GM12878 (cell line): ENCODE measurements around the gene SLC6A2. TPM values are rescaled to one million over a fixed set of nuclear protein-coding genes. Genes with fewer than 3 reads are reported as not detected.

ENCODE experiments used
- ATAC-seq: fragments of 200-7000 bp; cut with Tn5 transposase; 3 replicates; pipeline ENCODE4 v1.9.1; 2020; ENCODE audit warnings: mild to moderate bottlenecking, moderate library complexity
- BruUV-seq: library from RNA; stranded (reverse); fragments of 400-500 nt; replicated peaks from 2 replicates; lab custom pipeline; 2021; lab: Mats Ljungman, UMichigan
- CTCF ChIA-PET: fragments of 300-600 bp; sonication (Branson Sonifier 250); formaldehyde crosslinking; extraction: SDS; loops from one replicate; lab custom pipeline; 2021; ENCODE audit warnings: inconsistent platforms; lab: Yijun Ruan, JAX
- POLR2A ChIA-PET: fragments of 350-600 bp; formaldehyde crosslinking; extraction: SDS; loops from one replicate; lab custom pipeline; 2021; ENCODE audit warnings: inconsistent platforms; lab: Charles Lee
- RAD21 ChIA-PET: fragments of 300-600 bp; sonication (Branson Sonifier 250); formaldehyde crosslinking; loops from one replicate; lab custom pipeline; 2023; ENCODE audit warnings: antibody characterized with exemption; ENCODE audit not compliant: unreplicated experiment; lab: Charles Lee
- SMC1A ChIA-PET: fragments of 300-600 bp; sonication (Branson Sonifier 250); formaldehyde crosslinking; loops from one replicate; lab custom pipeline; 2023; ENCODE audit not compliant: unreplicated experiment, uncharacterized antibody; lab: Charles Lee
- DNase-seq: peaks from one replicate; pipeline ENCODE4 v3.0.0-alpha.2; 2011; ENCODE audit warnings: low read depth, low spot score
- FAIRE-seq: peaks from 3 replicates; lab custom pipeline; 2011; peaks lifted over from hg19 to GRCh38; lab: Jason Lieb, UNC
- H2AFZ ChIP-seq: 2 replicates; pipeline ENCODE4 v1.6.0; 2011; ENCODE audit warnings: low read depth, low read length, control low read depth; ENCODE audit not compliant: control insufficient read depth
- H3K27ac ChIP-seq: 2 replicates; pipeline ENCODE4 v1.5.1; 2011; ENCODE audit warnings: control low read depth; ENCODE audit not compliant: control insufficient read depth, insufficient read depth
- H3K27me3 ChIP-seq, 2 experiments: replicated peaks in 1 of 2; 2 replicates each; pipeline versions ENCODE4 v1.6.0 to v1.6.1; 2011; ENCODE audit warnings: low read length in 1 of 2; ENCODE audit not compliant: control insufficient read depth in 2 of 2, insufficient read depth in 2 of 2
- H3K36me3 ChIP-seq, 2 experiments: 2 replicates each; pipeline ENCODE4 v1.5.1; 2011; ENCODE audit warnings: low read length in 1 of 2; ENCODE audit not compliant: control insufficient read depth in 2 of 2, insufficient read depth in 2 of 2
- H3K4me1 ChIP-seq: 2 replicates; pipeline ENCODE4 v1.6.1; 2011; ENCODE audit warnings: mild to moderate bottlenecking, low read length, moderate library complexity, mixed read lengths; ENCODE audit not compliant: control insufficient read depth, insufficient read depth
- H3K4me2 ChIP-seq: 2 replicates; pipeline ENCODE4 v1.6.0; 2011; ENCODE audit warnings: control low read depth; ENCODE audit not compliant: control insufficient read depth, insufficient read depth
- H3K4me3 ChIP-seq: fragments of 200-600 bp; sonication (generic); 2 replicates; pipeline ENCODE4 v1.5.1; 2016
- H3K79me2 ChIP-seq: 2 replicates; pipeline ENCODE4 v1.6.0; 2011; ENCODE audit warnings: low read length; ENCODE audit not compliant: control insufficient read depth, insufficient read depth
- H3K9ac ChIP-seq: 2 replicates; pipeline ENCODE4 v1.8.0; 2011; ENCODE audit warnings: low read length, control low read depth, mixed read lengths; ENCODE audit not compliant: control insufficient read depth, insufficient read depth
- H3K9me3 ChIP-seq: replicated peaks from 3 replicates; pipeline ENCODE4 v1.5.1; 2011; ENCODE audit warnings: mild to moderate bottlenecking, low read length; ENCODE audit not compliant: control insufficient read depth, insufficient read depth
- H4K20me1 ChIP-seq: 2 replicates; pipeline ENCODE4 v1.6.0; 2011; ENCODE audit not compliant: control insufficient read depth, insufficient read depth
- BHLHE40 ChIP-seq, 2 experiments: fragments of 450-650 bp in 1 of 2; IDR thresholded peaks; 2 replicates each; pipeline ENCODE4 v1.6.1; 2011 to 2017; ENCODE audit warnings: low read depth in 2 of 2, borderline replicate concordance in 1 of 2, improper control_type of control experiment in 1 of 2, low read length in 1 of 2, mild to moderate bottlenecking in 1 of 2
- CBFB ChIP-seq: IDR thresholded peaks from 2 replicates; pipeline ENCODE4 v1.6.1; 2016; ENCODE audit warnings: antibody characterized with exemption, low read depth
- CHD1 ChIP-seq: IDR thresholded peaks from 2 replicates; pipeline ENCODE4 v1.6.1; 2012; ENCODE audit warnings: low read depth, low read length, improper control_type of control experiment
- EP300 ChIP-seq, 2 experiments: fragments of 150-350 bp in 1 of 2; IDR thresholded peaks; 2 replicates each; pipeline ENCODE4 v1.6.1; 2011 to 2012; ENCODE audit warnings: low read depth in 2 of 2, low read length in 2 of 2, borderline replicate concordance in 1 of 2, improper control_type of control experiment in 1 of 2, inconsistent platforms in 1 of 2; ENCODE audit not compliant: control insufficient read depth in 1 of 2
- NBN ChIP-seq: fragments of 450-650 bp; IDR thresholded peaks from 2 replicates; pipeline ENCODE4 v1.6.1; 2016
- NKRF ChIP-seq: fragments of 450-650 bp; conservative IDR thresholded peaks from 2 replicates; pipeline ENCODE4 v1.6.1; 2017; ENCODE audit warnings: mild to moderate bottlenecking, moderate library complexity
- NR2C1 ChIP-seq: fragments of 450-650 bp; IDR thresholded peaks from 2 replicates; pipeline ENCODE4 v1.6.1; 2017; ENCODE audit warnings: antibody characterized with exemption, mild to moderate bottlenecking, moderate library complexity
- TAF1 ChIP-seq: IDR thresholded peaks from 2 replicates; pipeline ENCODE4 v1.6.1; 2011; ENCODE audit warnings: mild to moderate bottlenecking, low read depth, low read length, borderline replicate concordance
- WGBS: methylation state at CpG from one replicate; pipeline ENCODE4 v1.1.6; 2016; ENCODE audit warnings: low lambda C conversion rate; ENCODE audit not compliant: insufficient replicate concordance, insufficient coverage; ENCODE audit errors: missing lambda C conversion rate; 5-methylcytosine and 5-hydroxymethylcytosine counted together
- in situ Hi-C: fragments of 300-500 bp; cut with MboI; formaldehyde crosslinking; loops from 9 replicates; pipeline ENCODE4 v1.14.3; 2018; ENCODE audit warnings: mixed read lengths
- intact Hi-C: fragments of 100-400 bp; cut with micrococcal nuclease; formaldehyde crosslinking; loops from one replicate; pipeline ENCODE4 v1.14.2; 2022; ENCODE audit not compliant: unreplicated experiment
- polyA plus RNA-seq, 11 experiments: library from polyadenylated mRNA; depleted of rRNA in 4 of 11; unstranded in 6 of 11; stranded (reverse) in 5 of 11; fragments of >200 nt; fragmentation: Nextera tagmentation in 4 of 11; fragmentation: Illumina TruSeq in 1 of 11; extraction: Ambion mirVana in 4 of 11; extraction: Trizol in 1 of 11; gene quantifications; 1 replicate in 1 of 11; 2 replicates in 10 of 11; pipeline versions ENCODE4 v1.2.1 to v1.2.3, GENCODE V29; 2011 to 2016; ENCODE audit warnings: inconsistent platforms in 2 of 11, missing spikeins in 2 of 11, low read depth in 1 of 11
- total RNA-seq, 4 experiments: library from RNA; depleted of rRNA in 3 of 4; stranded (reverse); fragments of >200 nt in 3 of 4; fragmentation: Illumina TruSeq in 1 of 4; extraction: Trizol in 1 of 4; gene quantifications; 2 replicates each; pipeline versions ENCODE4 v1.2.1 to v1.2.3, GENCODE V29; 2013 to 2021
- TF ChIP-seq, protein P1 (sequence below): fragments of 450-650 bp; IDR thresholded peaks from 2 replicates; pipeline ENCODE4 v1.6.1; 2017; ENCODE audit warnings: mild to moderate bottlenecking, moderate library complexity

The SLC6A2 gene
- total and polyA plus RNA-seq, 10 of the 15 experiments (the other 5 are each of a cell fraction or from before 2014, with no cell fraction given), result not detected

GRCh38 chr16:55663225-55663624 lies 7.4 kb downstream of the SLC6A2 start (continued):
- TF ChIP-seq, protein P1, sequence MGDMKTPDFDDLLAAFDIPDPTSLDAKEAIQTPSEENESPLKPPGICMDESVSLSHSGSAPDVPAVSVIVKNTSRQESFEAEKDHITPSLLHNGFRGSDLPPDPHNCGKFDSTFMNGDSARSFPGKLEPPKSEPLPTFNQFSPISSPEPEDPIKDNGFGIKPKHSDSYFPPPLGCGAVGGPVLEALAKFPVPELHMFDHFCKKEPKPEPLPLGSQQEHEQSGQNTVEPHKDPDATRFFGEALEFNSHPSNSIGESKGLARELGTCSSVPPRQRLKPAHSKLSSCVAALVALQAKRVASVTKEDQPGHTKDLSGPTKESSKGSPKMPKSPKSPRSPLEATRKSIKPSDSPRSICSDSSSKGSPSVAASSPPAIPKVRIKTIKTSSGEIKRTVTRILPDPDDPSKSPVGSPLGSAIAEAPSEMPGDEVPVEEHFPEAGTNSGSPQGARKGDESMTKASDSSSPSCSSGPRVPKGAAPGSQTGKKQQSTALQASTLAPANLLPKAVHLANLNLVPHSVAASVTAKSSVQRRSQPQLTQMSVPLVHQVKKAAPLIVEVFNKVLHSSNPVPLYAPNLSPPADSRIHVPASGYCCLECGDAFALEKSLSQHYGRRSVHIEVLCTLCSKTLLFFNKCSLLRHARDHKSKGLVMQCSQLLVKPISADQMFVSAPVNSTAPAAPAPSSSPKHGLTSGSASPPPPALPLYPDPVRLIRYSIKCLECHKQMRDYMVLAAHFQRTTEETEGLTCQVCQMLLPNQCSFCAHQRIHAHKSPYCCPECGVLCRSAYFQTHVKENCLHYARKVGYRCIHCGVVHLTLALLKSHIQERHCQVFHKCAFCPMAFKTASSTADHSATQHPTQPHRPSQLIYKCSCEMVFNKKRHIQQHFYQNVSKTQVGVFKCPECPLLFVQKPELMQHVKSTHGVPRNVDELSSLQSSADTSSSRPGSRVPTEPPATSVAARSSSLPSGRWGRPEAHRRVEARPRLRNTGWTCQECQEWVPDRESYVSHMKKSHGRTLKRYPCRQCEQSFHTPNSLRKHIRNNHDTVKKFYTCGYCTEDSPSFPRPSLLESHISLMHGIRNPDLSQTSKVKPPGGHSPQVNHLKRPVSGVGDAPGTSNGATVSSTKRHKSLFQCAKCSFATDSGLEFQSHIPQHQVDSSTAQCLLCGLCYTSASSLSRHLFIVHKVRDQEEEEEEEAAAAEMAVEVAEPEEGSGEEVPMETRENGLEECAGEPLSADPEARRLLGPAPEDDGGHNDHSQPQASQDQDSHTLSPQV, result no peak
- TF ChIP-seq, all 136 proteins: peak for 0

DNA sequence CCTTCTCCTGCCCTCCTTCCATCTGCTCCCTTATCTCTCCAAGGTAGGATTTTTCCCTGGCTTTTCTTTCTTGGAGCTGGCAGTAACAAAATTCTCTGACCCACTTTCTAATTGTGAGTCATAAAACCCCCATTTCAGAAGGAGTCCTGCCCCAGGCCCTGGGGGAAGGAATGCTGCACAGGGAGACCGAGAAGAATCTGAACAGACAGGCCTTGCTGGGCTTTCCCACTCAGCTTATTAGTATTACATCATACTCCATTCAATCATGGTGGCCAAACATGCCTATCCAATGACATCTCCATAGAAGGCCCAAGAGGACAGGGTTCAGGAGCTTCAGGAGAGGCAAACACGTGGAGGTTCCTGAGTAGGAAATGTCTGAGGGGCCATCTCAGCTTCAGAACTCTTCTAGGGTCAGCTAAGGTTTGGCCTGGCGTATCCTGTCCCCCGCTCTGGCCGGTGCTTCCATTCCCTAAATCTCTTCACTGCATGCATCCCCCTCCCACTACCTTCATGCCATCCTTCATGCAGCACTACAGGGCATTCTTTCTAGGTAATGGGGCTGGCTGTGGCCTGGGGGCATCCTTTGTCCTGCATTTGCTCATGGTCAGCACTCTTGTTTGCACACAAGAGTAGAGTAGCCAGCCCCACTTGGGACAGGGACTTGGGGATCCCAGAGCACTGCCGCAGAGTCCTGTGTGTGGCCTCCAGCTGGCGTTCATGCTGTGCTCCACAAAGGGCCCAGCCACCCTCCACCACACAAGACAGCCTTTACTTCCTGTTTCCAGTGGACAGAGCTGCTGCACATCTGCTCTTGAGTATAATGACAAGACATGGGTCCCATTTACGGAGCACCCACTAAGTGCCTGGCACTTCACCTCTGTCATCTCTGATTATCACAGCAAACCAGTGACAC lies 8.2 kb downstream of the SLC6A2 start:
- CTCF ChIA-PET, result interaction anchor here (1.7 kb wide), 1 partner anchor 199 kb away, joined by 6 read pairs; no protein-coding TSS in a partner anchor
- DNase-seq (no peak), ATAC-seq (no peak), FAIRE-seq (no peak)
- POLR2A ChIA-PET, result interaction anchor here (0.5 kb wide), 1 partner anchor 1616 kb away, joined by 3 read pairs; no protein-coding TSS in a partner anchor
- in situ Hi-C loops (no loop called here), intact Hi-C loops (no loop called here)
- BruUV-seq, result no TSS peak
- Histone ChIP-seq H3K36me3 (no peaks in the 10 kb centered on the region), H3K27ac (no peak overlapping the region), H3K27me3 (no peaks in the 10 kb centered on the region), H3K4me2 (no peak overlapping the region), H3K9me3 (no peaks in the 10 kb centered on the region), H3K79me2 (no peaks in the 10 kb centered on the region), H3K4me1 (no peaks in the 10 kb centered on the region), H3K9ac (no peak overlapping the region), H2AFZ (no peak overlapping the region), H3K4me3 (no peak overlapping the region), H4K20me1 (no peaks in the 10 kb centered on the region)
- RAD21 ChIA-PET, result no interaction called here
- SMC1A ChIA-PET, result no interaction called here
- 18% methylated on average over 8 of the region's 8 CpGs for WGBS
- no peak for TF ChIP-seq BHLHE40 (IDR thresholded peaks at IDR 0.05; ENCODE audit: borderline replicate concordance in 1 of 2, low read depth in 2 of 2, low read length in 1 of 2)
- no peak for TF ChIP-seq NKRF
- TF ChIP-seq, protein P1, result no peak
- TF ChIP-seq CHD1, result no peak
- TF ChIP-seq CBFB, result no peak
- TF ChIP-seq TAF1, result no peak
- TF ChIP-seq EP300 (IDR thresholded peaks at IDR 0.05; ENCODE audit: borderline replicate concordance in 1 of 2, control insufficient read depth in 1 of 2, low read depth in 2 of 2, low read length in 2 of 2), result no peak
- no peak for TF ChIP-seq NR2C1
- TF ChIP-seq NBN, result no peak
